SIG-M5 treated with dmso at 0.1 percent for 504 hours (cell line): Measurements from ENCODE around the gene PACSIN2.
A peak's percentile ranks its signal among the peaks of the same experiment; 100 is the strongest.

Experiments
- DNase-seq: peaks from one replicate; lab custom pipeline; 2025; ENCODE audit not compliant: unreplicated experiment; lab: John Stamatoyannopoulos, UW

The PACSIN2 gene

GRCh38 chr22:42908374-42908746 is 106.6 kb downstream of the PACSIN2 start:
- DNase-seq = no peak

- no peak for DNase-seq
Observed at GRCh38 chr22:42907404-42908373, 107.3 kb downstream of the PACSIN2 start.

- DNase-seq = no peak
Observed at GRCh38 chr22:42906605-42907348, 108.2 kb downstream of the PACSIN2 start.

GRCh38 chr22:42905702-42906183 is 109.2 kb downstream of the PACSIN2 start:
- DNase-seq = no peak

- DNase-seq = no peak
Observed at GRCh38 chr22:42905217-42905616, 109.7 kb downstream of the PACSIN2 start.

GRCh38 chr22:42904050-42904449 is 110.9 kb downstream of the PACSIN2 start:
- no peak for DNase-seq

- no peak for DNase-seq
Observed at GRCh38 chr22:42902875-42903510, 112.0 kb downstream of the PACSIN2 start.

GRCh38 chr22:42901790-42902508 is 113.0 kb downstream of the PACSIN2 start:
- no peak for DNase-seq

- no peak for DNase-seq
Observed at GRCh38 chr22:42897960-42898359, 117.0 kb downstream of the PACSIN2 start.

- DNase-seq = peak; percentile 16
Observed at GRCh38 chr22:42895541-42895981, 119.4 kb downstream of the PACSIN2 start.

GRCh38 chr22:42895087-42895486 is 119.9 kb downstream of the PACSIN2 start:
- DNase-seq = peak; percentile 44

GRCh38 chr22:42893371-42894150 is 121.4 kb downstream of the PACSIN2 start:
- no peak for DNase-seq

GRCh38 chr22:42892571-42893316 is 122.2 kb downstream of the PACSIN2 start:
- DNase-seq = no peak

- no peak for DNase-seq
Observed at GRCh38 chr22:42892156-42892555, 122.8 kb downstream of the PACSIN2 start.

- DNase-seq = no peak
Observed at GRCh38 chr22:42891696-42892095, 123.3 kb downstream of the PACSIN2 start.

- no peak for DNase-seq
Observed at GRCh38 chr22:42891008-42891407, 123.9 kb downstream of the PACSIN2 start.

GRCh38 chr22:42889304-42889703 is 125.6 kb downstream of the PACSIN2 start:
- peak; percentile 90 for DNase-seq

- no peak for DNase-seq
Observed at GRCh38 chr22:42887523-42888507, 127.1 kb downstream of the PACSIN2 start.
